Fibroblast of upper back skin (primary cell): ENCODE results near the gene FUT9.

Source experiments
- DNase-seq: peaks from one replicate; pipeline ENCODE4 v3.0.0-alpha.2; 2013

Gene FUT9

DNA sequence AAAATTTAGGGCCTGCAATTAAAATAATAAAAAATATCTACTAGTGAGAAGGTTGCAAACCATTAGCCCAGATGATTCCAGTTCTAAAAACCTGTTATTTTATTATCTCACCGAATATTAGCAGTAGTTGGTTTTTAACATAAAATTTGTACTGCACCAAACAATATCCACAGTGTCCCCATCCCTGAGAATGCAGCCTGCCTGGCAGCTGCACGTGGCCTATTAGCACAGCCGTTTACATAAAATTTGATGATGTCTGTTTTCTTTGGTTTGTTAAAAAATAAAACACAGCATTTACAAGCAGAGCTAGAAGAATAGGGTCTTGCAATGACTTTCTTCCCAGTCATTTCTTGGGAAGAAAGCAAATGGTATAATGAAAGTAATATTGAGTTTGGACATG lies 58.2 kb downstream of the FUT9 start:
- no peak for DNase-seq

DNA sequence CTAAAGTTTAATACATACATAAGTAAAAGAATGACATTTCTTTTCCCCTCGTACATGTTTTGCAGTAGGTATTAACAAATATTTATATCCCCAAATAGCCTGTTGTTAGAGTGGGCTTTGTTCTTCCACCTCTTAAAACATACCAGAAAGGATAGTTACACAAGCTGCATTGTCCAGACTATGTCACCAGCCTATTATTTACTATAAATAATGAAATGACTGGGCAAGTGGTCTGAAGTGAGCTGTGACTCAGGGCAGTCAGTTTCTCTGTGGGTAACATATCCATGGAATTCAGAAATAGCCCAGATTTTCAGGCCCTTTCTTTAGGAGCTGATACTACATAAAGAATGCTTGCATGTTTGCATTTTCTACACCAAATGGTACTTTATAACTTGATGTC lies 60.1 kb downstream of the FUT9 start:
- no peak for DNase-seq

DNA sequence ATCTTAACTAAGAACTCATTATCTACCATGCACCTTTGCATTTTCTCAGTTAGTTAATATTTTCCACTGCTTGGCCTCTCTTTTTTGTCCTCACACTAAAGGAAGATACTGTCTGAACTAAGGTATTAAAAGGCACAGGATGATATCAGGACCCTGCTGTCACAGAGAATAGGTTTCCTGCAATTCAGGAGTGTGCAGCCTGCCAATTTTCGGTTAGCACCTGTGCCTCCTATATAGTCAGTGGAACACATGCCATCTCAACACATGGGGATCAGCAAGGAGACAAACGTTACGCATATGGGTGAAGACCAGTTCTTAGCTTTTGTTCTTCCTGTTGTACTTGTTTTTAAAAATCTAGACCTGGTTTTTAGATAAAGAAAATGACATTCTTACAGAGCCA lies 71.0 kb downstream of the FUT9 start:
- DNase-seq = no peak

DNA sequence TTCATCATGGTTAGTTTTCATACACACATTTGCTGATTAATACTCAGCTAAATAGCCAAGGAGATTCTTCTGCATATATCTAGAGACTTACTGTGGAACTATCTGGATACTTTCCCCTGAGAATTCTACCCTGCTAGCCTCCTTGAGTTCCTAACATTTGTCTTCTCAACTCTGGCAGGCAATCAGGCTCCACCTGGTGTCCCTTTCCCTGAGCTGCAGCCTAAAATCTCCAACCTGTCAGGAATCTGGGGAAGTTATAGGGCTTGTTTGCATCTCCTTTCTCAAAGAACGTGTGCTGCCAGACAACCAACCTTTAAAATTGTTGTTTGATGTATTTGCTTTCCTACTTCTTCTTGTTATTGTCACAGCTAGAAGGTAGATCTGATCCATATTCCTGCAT lies 73.4 kb downstream of the FUT9 start:
- no peak for DNase-seq

DNA sequence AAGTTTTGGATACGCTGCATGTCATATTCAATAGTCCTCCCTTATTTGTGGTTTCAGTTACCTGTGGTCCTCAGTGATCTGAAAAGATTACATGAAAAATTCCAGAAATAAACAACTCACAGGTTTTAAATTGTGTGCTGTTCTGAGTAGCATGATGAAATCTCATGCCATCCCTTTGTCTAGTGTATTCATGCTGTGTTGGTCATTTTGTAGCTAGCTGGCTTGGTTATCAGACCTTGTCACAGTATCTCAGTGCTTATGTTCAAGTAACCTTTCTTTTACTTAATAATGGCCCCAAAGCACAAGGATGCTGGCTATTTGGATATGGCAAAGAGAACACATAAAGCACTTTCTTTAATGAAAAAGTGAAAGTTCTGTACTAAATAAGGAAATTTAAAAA lies 78.3 kb downstream of the FUT9 start:
- DNase-seq = no peak

DNA sequence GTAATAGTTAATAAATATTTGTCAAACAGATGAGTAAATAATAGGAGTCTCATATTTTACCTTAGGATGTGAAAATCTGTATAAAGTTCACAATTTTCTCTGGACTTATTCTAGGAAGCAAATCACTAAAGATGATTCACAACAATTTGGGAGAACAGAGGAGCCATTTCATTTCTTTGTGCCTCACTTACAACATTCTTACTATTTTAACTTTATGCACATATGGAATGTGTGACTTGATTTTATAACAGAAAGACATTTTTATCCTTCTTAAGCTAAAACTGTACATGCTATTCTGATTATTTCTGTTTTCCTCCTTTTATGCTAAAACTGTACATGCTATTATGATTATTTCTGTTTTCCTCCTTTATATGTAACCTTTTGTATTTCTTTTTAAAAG lies 83.3 kb downstream of the FUT9 start:
- DNase-seq = no peak

DNA sequence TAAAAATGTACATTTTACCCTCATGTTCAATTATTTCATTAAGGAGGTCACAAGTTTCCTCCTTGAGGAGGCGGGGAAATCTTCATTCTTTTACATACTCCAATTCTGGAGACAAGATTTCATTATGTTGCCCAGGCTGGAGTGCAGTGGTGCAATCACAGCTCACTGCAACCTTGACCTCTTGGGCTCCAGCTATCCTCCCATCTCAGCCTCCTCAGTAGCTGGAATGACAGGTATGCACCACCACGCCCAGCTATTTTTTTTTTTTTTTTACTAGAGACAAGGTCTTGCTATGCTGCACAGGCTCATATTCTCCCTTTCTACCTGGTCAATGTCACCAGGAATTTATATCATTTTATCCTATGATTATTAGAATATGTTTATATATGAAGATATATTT lies 85.8 kb downstream of the FUT9 start:
- DNase-seq = no peak

DNA sequence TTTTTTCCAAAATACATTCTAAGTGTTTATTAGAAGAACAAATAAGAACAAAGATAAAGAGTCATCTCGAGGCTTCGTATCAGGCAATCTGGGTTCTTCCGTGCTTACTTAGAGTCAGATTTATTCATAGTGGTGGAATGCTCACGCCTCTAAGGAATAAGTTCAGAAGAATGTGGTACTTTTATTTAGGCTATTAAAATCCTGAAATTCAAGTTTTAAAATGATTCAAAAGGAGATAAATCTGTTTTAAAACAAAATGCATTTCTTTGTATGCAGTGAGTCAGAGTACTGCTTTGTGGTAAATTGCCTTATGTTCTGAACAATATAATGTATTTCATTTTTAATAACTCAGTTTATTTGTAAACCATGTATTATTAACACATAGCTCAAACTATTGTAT lies 89.1 kb downstream of the FUT9 start:
- no peak for DNase-seq

DNA sequence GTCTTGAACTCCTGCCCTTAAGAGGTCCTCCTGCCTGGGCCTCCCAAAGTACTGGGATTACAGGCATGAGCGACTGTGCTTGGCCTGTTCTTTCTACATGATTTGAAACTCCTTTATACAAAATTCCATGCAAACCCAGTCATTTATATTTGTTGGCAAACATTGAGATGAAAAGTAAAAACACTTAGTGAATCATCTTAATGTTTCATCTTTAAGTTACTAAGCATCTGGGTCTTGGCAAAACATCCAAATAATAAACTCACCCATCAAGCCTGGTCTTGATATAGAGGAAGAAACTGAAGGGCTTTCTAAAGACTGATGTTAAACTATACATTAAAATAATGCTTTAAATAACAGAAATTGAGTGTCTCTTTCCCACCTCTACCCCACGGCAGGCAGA lies 95.1 kb downstream of the FUT9 start:
- DNase-seq = no peak

DNA sequence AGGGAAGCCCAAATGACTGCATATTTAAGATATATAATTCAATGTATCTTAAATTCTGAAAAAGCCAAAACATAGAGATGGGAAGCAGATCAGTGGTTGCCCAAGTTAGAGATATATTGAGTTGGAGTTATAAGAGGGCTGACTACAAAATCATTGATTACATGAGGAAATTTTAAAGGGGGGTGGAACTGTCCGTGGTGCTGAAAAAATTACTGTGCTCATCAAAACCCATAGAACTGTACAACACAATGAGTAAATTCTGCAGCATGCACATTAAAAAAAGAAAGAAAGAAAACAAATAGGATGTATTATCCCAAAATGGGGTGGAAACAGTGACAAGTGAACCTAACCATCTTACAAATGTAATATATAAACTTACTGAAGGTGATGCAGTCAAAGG lies 100.9 kb downstream of the FUT9 start:
- DNase-seq = no peak

DNA sequence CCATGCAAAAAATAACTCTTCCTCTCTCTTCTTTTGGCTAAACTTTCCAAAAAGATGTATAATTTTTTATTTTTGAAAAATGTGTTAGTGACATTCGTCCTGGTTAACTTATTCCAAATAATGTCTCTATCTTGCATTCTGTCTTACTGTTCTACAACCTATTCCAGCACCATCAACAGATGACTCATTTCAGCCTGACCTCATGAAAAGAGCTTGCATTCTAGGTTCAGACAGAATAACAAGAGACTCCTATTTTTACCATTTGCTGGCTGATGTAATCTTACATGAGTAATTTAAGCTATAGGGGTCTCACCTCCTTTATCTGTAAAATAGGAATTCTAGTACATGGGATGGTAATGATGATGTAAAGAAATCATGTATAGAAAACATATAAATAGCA lies 109.0 kb downstream of the FUT9 start:
- no peak for DNase-seq

DNA sequence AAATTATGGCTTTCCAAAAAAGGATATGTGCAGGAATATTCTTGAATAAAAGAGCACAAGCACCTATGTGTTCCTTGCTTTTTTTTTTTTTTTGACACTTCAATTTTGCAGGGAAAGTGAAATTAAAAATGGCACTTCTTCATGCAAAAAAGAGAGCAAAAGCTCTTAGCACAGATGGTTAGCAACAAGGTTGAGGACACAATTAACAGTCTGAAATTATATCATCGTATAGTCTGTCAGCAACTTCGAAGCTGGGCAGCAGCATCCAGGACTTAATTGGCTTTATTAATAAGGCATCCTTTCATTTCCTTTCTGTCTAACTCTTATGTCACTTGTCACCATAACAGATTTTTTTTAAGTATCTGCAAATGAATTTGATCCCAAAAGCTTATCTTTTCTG lies 122.6 kb downstream of the FUT9 start:
- DNase-seq = no peak

DNA sequence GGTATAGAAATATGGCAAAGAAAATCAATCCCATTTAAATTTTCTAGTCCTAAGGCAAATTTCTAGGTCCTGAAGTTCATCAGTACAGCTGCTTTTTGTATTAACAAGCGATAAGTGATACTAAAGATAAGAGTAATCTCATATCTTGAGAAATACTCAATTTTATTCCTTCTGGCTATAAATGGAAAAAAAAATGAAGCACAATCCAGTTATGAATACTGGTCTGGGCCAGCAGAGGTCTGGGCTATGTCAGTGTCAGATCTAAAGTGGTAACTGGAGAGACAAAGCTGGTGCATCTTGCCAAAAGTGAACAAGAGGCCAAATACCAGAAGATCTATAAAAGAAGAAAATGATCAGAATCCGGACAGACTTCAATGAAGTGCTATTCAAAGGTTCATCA lies 126.4 kb downstream of the FUT9 start:
- DNase-seq = no peak

DNA sequence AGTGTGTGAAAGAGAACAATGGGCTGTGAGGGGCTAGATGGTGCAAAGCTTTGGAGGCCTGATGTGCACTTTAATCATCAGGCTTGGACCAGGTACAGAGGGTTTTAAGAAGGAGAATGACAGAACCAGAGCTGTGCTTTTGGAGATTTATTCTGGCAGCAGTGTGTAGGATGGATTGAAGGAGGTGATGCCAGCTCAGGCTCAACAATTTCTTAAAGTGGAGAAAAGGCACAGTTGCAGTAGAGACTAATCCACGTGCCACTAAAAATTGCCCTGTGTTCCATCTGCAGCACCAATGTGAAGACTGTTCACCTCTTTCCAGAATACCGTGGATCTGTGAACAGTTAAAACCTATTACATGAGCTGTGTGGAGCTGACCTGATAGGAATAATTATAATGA lies 134.7 kb downstream of the FUT9 start:
- no peak for DNase-seq

DNA sequence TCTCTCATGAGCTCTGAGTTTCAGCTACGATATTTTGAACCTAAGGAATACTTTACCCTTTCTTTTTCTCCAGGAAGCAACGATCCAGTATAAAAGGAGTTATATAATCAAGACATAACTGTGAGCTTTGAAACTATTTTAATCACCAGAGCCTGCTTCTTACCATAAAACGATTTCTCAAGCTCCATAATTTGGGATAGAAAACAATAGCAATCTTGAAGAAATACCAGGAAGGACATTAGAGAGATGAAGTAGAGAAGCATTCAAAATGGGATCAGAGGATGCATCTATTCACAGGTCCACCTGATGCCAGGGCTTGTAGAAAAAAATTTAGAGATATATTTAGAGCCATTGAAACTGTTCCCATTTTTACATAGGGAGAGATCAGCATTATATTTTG lies 135.9 kb downstream of the FUT9 start:
- no peak for DNase-seq

DNA sequence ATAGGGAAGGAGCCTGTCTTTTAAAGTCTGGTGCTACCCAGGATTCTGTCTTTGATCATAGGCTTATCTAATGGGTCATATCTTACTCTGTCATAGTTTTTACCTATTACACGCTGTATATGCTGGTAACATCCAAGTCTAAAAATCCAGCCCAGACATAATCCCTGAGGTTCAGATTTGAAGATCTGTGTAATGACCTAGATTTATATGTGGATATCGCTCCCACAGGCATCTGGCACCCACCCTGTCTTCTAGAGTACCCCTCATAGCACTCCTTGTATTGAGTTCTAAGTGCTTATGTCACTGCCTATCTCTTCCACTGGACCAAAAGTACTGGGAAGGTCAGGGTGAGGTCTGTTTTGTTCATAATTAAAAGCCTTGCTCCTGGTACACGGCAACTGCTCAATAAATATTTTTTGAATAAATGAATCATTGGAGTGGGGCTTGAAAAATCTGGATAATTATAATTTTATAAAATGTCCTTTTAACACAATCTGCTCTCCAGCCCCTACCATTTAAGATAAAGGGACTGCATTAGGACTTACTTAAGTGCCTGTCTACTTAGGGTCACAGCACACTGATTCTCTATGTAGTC lies 136.4 kb downstream of the FUT9 start:
- no peak for DNase-seq

DNA sequence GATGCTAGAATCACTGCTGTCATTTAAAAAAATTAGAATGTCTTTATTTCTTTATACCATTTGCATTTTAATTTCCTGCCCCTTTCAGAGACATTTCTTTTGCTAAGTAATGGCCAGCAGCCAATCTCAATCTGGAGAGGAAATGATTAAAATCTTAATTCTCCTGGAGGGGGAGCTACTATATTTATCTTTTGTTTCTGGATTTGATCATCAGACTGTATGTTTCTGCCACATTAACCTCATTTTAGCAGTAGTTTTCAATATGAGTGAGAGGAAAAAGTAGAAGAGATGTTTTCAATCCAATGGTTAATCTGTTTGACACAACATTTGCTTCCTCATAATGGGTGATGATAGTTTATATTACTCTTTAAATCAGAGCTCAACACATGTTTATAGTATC lies 138.0 kb downstream of the FUT9 start:
- DNase-seq = no peak

DNA sequence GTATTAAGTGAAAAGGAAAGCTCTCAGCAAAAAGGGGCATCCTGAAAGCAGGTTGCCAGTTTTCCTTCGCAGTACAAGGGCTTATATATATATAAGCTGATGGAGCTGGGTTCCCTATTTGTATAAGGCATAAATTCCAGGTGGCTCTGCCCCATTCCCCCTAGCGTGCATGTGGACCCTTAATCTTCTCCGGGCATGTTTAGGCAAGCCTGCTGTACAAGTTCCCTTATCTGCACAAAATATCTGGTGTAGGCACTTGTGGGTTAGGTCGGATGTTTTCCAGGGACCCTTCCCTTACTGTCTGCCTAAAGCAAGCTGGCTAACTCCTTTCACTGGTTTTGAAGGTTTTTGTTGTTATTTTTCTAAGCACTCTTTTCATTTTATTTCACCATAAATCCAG lies 140.7 kb downstream of the FUT9 start:
- no peak for DNase-seq

DNA sequence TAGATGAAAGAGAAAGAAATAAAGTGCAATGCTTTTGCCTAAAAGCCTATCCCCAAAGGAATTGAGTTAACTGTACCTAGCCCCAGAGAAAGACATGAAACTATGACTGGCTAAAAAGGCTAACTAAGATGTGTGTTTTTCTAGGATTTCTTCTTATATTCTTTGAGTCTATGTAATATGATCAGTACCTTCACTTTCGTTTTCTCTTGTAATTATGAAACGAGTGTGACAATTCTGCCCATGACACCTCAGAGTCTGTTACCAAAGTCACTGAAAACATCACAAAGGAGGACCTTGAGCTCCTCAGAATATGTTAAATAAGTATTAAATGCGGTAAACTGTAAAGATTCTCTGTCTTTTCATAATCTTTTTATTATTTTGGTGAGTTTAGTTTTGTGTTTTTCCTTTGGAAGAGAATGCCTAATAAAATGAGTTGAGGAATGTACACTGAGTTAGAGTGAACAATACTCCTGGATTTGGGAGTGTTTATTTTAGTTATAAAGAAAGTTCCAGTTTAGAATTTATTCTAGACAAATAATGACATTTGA lies 141.3 kb downstream of the FUT9 start:
- no peak for DNase-seq

DNA sequence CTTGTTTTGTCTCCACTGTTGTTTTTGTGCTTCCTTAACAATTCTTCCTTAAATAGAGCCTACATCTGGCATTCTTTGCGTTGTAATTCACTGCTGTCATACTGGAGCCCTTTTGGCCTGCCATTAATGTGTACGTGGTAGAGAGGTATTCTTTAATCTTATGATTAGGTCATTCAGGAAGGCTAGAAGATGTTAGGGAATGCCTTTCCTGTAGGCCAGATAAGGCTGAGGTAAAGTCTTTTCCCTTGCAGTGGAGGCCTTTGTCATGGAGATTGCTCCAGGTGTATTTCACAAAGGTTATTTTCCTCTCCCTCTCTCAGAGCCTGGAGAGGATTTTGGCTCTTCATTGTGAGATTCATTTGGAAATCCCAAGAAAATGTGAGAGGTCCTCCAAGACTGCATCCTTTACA lies 146.9 kb downstream of the FUT9 start:
- DNase-seq = no peak

DNA sequence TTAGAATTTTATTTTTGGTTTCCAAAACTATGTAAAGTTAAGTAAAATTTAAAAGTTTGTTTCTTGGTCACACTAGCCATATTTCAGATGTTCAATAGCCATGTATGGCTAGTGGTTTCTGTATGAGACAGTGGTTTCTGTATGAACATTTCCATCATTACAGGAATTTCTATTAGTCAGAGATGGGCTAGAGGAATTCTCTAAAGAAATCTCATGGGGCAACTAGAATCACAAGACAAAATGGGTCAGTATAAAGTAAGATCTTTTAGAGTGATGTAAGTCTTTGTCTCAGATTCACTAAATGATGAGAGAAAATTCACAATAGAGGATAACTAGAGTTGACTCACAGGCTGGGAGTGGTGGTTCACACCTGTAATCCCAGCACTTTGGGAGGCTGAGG lies 149.0 kb downstream of the FUT9 start:
- DNase-seq = no peak

DNA sequence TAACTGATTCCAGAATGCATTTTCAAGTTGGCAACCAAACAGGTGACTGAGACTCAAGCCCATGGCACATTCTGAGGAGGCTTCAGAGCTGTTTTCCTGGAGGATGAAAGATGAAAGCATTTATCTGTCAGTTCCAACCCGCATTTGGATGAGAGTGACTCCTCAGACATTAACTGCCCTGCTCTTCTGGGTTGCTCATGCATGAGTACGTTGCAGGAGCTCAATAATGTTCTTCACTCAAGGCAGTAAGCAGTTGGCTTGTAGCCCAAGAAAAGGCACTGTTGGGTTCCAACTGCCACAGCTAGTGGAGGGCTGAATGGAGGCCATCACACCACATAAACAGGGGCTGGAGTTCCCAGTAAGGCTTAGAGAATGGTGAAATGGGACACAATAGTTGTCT lies 155.3 kb downstream of the FUT9 start:
- DNase-seq = no peak

DNA sequence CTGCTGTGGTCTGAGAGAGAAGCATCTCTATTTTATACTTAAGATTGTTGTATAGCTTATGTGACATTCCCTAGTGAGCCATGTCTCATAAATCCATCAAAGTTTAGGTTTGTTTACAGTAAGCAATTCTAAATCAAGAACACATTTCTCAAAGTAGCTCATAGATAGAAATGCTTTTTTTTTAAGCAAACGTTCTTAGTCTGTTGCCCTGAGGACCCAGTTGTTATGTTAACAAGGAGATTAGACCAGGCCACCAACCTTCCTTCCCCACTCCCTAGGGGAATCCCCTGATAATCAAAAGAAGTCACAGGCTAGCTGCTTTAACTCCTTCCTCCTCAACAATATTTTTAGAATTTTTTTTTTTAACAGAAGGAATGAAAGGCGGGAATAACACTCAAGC lies 169.0 kb downstream of the FUT9 start:
- DNase-seq = no peak

DNA sequence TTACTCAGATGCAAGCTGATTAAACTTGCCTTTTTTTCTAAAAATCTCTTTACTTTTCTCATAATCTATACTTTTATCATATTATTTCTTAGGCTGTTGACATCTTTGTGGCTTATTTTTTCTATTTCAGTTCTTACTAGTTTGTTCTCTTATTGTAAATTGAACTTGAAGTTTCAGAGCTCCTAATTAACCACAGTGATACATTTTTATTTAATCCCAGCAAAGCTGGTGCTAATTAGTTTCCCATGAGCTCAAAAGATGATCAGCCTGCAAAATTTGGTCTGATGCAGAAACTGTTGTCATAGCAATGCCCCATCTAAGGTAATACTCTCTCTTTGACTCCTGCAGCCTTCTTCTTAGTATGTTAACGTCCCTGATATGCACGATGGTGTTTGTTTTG lies 170.3 kb downstream of the FUT9 start:
- no peak for DNase-seq

DNA sequence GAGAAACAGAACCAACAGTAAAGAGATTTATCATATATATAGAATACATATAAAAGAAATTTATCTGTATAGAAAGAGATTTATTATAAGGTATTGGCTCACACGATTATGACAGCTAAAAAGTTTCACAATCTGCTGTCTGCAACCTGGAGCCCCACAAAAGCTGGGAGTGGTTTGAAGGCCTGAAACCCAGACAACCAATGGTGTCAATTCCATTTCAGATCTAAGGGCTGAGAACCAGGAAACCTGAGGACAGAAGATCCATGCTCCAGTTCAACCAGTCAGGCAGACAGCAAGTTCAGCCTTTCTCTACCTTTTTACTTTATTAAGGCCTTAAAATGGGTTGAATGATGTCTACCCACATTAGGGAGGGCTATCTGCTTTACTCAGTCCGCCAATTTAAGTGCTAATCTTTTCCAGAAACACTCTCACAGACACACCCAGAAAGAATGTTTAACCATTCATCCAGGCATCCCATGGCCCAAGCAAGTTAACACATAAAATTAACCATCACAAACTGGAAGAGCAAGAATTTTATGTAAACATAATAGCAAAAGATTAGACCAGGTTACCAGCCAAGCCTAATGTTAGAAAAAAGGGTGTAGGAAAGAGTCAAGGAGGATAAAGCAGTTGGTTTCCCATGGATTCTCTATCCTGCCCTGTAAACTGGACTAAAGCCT lies 170.9 kb downstream of the FUT9 start:
- DNase-seq = no peak
